ENCODE data around the gene EHF. TPM values are rescaled to one million over a fixed set of nuclear protein-coding genes. Genes with fewer than 3 reads are reported as not detected.
A peak's percentile ranks its signal among the peaks of the same experiment; 100 is the strongest.

EHF gene
- total and polyA plus RNA-seq, 9 of the 15 experiments (the other 6 are each of a cell fraction or from before 2014, with no cell fraction given), result 0.04 to 0.54 (median 0.37) TPM

DNA sequence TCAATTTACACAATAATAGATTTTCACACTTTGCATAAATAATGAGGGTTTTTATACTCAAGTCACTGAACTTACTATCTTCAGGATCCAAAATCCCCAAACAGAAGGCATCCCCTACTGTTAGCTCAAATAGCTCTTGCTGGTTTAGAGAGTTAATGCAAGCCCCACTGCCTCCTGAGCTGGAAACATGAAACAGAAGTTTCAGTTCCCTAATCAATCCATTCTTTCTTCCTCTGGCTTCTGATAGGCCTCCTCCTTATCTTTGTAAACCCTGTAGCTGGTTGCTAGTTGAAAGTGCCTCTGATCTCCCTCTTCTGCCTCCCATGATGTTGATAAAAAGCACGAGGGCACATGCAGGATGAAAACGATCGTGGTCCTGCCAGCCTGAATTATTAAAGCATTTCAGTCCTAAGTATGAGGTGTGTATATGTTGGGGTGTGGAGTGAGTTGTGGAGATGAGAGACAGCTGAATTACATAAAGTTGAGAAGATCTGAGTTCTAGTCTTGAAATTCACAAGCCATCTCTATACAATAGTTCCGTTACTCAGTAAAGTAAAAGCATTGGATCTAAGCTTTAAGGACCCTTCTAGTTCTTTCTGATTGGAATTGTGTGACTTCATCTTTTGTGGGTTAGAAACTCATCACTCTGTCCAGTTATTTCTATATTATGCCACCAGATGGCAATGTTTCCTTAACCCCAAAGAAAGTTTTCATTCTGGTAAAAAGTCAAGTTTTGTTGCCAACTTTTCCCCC lies 35.0 kb upstream of the EHF start (continued):
- TF ChIP-seq, protein P1, sequence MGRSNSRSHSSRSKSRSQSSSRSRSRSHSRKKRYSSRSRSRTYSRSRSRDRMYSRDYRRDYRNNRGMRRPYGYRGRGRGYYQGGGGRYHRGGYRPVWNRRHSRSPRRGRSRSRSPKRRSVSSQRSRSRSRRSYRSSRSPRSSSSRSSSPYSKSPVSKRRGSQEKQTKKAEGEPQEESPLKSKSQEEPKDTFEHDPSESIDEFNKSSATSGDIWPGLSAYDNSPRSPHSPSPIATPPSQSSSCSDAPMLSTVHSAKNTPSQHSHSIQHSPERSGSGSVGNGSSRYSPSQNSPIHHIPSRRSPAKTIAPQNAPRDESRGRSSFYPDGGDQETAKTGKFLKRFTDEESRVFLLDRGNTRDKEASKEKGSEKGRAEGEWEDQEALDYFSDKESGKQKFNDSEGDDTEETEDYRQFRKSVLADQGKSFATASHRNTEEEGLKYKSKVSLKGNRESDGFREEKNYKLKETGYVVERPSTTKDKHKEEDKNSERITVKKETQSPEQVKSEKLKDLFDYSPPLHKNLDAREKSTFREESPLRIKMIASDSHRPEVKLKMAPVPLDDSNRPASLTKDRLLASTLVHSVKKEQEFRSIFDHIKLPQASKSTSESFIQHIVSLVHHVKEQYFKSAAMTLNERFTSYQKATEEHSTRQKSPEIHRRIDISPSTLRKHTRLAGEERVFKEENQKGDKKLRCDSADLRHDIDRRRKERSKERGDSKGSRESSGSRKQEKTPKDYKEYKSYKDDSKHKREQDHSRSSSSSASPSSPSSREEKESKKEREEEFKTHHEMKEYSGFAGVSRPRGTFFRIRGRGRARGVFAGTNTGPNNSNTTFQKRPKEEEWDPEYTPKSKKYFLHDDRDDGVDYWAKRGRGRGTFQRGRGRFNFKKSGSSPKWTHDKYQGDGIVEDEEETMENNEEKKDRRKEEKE (IDR thresholded peaks at IDR 0.05; ENCODE audit: borderline replicate concordance in 1 of 2, control insufficient read depth in 1 of 2, low read depth in 2 of 2, low read length in 1 of 2), result no peak
- no peak for TF ChIP-seq RBM34 (IDR thresholded peaks at IDR 0.05; ENCODE audit: borderline replicate concordance, insufficient read depth, low read length)
- no peak for TF ChIP-seq ZNF518B (CRISPR knock-in tag; IDR thresholded peaks at IDR 0.05)
- TF ChIP-seq ZNF184 (CRISPR knock-in tag; IDR thresholded peaks at IDR 0.05), result no peak
- TF ChIP-seq, protein P2, sequence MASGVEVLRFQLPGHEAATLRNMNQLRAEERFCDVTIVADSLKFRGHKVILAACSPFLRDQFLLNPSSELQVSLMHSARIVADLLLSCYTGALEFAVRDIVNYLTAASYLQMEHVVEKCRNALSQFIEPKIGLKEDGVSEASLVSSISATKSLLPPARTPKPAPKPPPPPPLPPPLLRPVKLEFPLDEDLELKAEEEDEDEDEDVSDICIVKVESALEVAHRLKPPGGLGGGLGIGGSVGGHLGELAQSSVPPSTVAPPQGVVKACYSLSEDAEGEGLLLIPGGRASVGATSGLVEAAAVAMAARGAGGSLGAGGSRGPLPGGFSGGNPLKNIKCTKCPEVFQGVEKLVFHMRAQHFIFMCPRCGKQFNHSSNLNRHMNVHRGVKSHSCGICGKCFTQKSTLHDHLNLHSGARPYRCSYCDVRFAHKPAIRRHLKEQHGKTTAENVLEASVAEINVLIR (CRISPR knock-in tag; IDR thresholded peaks at IDR 0.05), result no peak
- TF ChIP-seq SAFB2 (IDR thresholded peaks at IDR 0.05; ENCODE audit: borderline replicate concordance, low read depth, low read length, severe bottlenecking), result no peak
- TF ChIP-seq, protein P3, sequence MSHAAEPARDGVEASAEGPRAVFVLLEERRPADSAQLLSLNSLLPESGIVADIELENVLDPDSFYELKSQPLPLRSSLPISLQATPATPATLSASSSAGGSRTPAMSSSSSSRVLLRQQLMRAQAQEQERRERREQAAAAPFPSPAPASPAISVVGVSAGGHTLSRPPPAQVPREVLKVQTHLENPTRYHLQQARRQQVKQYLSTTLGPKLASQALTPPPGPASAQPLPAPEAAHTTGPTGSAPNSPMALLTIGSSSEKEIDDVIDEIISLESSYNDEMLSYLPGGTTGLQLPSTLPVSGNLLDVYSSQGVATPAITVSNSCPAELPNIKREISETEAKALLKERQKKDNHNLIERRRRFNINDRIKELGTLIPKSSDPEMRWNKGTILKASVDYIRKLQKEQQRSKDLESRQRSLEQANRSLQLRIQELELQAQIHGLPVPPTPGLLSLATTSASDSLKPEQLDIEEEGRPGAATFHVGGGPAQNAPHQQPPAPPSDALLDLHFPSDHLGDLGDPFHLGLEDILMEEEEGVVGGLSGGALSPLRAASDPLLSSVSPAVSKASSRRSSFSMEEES (CRISPR knock-in tag; IDR thresholded peaks at IDR 0.05), result no peak
- TF ChIP-seq, protein P4, sequence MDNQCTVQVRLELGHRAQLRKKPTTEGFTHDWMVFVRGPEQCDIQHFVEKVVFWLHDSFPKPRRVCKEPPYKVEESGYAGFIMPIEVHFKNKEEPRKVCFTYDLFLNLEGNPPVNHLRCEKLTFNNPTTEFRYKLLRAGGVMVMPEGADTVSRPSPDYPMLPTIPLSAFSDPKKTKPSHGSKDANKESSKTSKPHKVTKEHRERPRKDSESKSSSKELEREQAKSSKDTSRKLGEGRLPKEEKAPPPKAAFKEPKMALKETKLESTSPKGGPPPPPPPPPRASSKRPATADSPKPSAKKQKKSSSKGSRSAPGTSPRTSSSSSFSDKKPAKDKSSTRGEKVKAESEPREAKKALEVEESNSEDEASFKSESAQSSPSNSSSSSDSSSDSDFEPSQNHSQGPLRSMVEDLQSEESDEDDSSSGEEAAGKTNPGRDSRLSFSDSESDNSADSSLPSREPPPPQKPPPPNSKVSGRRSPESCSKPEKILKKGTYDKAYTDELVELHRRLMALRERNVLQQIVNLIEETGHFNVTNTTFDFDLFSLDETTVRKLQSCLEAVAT (IDR thresholded peaks at IDR 0.05), result no peak
- no peak for TF ChIP-seq ZNF639 (CRISPR knock-in tag; conservative IDR thresholded peaks at IDR 0.05 in 1 of 2, IDR thresholded peaks at IDR 0.05 in 1 of 2)
- TF ChIP-seq GABPB2 (CRISPR knock-in tag; conservative IDR thresholded peaks at IDR 0.05), result no peak
- no peak for TF ChIP-seq HIVEP1 (CRISPR knock-in tag; IDR thresholded peaks at IDR 0.05)
- peak; percentile 79 for TF ChIP-seq L3MBTL2 (IDR thresholded peaks at IDR 0.05)
- no peak for TF ChIP-seq ELF4 (CRISPR knock-in tag; IDR thresholded peaks at IDR 0.05)

Data from K562 (cell line).